NK-92 treated with Interleukin-12 subunit alpha and Interleukin-12 subunit beta, amount 100 ng/mL, for 24 hours (cell line): ENCODE results near the gene PLEKHG5.

Experiments
- DNase-seq: peaks from one replicate; lab custom pipeline; 2025; lab: John Stamatoyannopoulos, UW

Gene PLEKHG5

DNA sequence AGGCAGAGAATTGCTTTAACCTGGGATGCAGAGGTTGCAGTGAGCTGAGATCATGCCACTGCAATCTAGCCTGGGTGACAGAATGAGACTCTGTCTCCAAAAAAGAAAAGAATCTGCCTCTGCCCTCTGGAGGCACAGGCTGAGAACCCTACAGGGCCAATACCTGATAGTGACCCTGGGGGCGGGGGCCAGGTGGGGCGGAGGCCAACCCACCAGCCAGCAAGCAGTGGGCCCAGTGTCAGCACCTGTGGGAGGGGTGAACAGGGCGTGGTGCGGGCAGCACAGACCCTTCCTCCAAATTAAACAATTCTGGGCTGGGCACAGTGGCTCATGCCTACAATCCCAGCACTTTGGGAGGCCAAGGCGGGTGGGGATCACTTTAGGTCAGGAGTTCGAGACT is 19.0 kb upstream of the PLEKHG5 start:
- DNase-seq, result no peak

DNA sequence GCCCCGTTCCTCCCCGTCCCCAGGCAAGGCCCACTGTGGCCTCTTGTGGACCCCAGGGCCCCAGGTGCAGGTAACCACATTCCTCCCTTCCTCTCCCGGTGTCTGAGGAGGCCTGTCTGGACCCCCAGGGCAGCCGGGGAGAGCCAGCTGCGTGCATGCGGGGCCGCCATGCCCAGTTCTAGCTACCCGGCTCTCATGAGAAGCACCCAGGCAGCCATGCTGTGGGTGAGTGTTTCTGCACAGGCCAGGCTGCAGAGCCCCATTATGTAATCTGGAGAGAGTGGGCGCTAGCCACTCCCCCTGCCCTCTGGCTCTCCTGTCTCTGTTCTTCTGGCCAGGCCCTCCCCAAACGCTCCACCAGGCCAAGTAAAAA is 18.4 kb upstream of the PLEKHG5 start:
- no peak for DNase-seq

DNA sequence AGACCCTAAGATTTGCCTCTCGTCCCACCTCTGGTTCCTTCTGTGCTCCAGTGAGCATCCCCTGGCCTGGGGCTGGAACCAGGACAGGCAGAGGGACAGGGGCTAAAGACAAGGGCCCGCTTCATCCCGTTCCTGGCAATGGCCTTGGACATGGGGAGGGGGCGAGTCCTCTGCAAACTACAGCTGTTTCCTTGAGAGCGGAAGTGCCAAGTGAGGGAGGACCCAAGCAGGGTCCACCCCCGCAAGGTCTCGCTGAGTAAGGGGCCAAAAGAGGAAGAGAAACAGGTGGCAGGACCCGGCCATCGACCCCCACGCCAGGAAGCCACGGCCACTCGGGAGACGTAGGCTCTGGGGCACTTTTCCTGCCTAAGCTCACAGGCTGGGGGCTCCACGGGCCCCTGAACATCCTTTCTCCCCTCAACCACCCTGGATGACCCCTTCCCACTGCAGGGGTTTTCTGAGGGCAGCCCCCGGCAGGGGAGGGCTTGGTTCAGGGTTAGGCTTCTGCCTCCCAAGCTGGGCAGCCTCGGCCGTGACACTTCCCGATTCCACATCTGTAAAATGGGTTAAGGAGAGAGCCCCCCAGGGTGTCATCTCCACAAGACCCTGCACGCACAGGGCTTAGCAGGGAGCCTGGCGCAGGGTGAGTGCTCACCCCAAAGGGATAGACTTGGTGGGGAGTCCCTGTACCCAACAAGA is 17.9 kb upstream of the PLEKHG5 start:
- no peak for DNase-seq

DNA sequence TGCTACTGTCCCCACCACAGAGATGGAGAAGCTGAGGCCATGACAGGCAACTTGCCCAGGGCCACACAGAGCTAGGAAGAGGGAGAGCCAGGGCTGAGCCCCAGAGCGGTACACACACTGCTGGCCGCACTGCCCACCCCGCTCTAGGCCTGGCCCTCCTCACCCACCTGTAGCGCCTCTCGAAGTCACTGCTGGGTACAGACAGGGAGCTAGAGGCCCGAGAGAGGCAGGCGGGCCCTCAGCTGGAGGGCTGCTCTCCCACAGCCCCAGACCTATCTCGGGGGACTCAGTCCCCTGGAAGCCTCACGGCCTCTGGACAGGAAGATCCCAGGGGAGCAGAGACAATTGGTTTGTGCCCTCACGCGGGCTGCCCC is 17.3 kb upstream of the PLEKHG5 start:
- DNase-seq, result no peak

DNA sequence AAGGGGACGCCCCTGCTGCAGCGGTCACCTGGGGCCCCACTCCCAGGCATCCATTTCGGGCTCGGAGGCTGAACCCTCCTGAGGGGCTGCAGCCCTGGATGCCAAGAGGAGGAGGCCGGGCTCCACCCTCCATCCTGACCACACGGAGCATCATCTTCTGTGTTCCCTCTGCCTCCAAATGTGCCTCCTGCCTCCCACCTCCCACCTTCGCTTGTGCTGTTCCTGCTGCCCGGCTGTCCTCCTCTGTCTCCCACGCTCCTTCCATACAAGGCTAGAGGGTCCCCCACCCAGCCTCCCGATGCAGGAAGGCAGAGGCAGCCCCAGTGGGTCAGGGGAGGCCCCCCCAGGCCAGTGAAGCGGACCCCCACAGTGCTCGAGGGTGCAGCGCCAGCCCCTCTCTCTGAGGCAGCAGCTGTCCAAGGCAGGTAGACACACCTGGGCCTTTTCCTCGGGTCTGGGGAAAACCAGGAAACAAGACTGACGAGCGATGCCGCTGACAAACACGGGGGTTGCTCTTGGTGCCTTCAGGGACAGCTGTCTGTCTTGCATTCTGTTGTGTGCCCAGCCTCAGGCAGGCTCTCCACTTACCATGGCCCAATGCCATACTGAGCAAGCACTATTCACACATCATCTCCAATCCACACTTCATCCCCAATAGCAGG is 16.8 kb upstream of the PLEKHG5 start:
- DNase-seq, result no peak

DNA sequence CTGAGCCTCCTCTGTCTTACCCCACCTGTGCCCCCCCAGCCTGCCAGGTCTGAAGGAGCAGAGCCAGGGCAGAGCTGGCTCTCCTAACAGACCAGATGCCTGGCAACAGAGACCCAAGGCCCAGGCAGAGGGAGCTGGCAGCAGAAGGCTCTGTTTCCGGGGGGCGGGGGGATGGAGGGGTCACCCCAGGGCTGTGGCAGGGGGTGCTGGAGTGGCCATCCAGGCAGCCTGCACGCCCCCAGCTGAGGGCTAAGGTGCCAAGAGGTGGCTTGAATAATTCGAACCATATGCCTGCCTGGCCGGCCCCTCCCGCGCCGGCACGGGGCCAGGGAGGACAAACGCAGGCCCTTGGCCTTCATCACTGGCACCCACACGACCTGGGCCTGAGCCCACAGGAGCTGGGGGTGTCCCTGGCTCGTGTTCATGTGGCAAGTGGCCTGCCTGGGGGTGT is 16.0 kb upstream of the PLEKHG5 start:
- no peak for DNase-seq

DNA sequence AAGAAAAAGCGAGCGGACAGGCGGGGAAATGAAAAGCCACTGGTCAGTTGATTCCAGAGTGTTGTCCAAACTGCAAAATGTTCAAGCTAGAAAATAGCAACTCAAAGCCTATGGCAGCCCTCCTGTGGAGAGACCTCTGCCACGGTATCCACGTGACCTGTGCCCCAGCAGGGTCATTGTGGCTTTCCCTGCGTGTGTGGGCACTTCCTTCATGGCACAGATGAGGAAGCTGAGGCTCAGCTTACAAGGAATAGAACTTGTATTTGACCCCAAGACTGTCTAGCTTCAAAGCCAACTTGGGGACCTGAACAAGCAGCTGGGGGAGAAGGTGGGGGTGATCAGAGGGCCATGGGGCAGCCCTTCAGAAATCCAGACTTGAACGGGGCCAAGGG is 15.6 kb upstream of the PLEKHG5 start:
- no peak for DNase-seq

DNA sequence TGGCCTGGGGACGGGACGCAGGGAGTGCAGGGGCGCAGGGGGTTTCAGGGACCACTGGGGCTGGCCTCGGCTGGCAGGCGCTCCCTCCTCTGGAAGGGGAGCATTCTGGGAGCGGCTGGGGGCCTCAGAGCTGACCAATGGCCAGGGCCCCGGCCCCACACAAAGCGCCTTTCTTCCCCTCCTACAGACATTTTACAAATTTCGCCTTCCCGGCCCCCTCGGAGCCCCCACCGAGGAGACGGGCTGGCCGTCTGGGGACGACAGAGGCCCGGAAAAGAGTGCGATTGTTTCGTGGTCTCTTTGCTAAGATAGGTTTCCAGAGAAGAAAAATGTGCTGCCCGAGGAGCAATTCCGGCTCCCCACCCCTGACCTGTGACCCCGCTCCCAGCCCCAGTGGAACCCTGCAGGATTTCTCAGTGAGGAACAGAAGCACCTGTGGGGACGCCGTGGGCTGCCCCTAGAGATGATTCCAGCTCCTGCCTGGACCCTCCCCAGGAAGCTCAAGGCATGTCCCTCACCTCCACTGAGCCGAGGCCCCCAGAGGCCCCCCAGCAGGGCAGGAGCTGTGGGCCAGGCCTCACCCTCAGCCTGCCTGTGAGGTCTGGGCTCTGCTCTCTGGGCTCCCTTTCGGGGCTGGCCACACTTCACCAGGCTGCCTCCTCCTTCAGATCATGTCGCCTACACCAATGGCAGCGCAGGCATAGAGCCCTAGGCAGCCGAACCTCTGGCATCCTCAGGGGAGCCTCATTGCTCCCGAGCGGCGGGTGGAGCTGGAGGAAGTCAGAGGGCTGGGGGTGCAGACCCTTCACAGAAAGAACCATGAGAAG is 15.0 kb upstream of the PLEKHG5 start:
- DNase-seq, result no peak

DNA sequence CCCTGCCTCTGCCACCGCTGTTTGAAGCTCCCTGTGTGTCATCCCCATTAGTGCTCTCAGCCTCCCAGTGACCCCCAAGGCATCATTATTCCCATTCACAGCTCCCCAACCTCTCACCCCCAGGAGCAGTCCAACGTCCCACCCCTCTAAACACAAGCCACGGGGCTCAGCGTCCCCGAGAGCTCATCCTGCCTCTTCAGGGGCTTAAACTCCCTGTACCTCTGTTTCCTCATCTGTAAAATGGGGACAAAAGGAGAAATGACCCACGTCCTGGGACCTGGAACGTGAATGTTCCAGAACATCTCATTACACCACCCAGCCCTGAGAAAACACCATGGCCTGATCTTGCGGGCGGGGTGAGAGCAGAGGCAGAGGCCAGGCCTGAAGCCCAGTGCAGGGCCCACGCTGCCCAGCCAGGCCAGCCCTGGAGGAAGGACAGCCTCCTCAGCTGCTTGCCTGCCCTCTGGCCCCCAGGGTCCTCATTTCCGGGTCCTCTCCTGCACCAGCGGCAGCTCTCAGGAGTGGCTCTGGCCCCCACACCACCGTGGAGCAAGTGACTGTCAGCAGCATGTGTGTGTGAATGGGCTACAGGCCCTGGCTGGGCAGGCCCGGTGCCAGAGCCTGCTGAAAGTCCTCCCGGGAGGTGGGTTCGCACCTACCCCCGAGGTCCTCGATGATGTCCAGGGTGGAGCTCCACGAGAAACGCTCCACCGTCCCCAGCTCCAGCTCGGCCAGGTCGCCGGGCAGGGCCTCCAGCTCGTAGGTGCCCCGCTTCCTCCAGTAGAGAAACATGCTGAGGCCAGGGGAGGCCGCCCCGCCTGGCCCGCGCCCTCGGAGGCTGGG is 14.1 kb upstream of the PLEKHG5 start:
- no peak for DNase-seq

DNA sequence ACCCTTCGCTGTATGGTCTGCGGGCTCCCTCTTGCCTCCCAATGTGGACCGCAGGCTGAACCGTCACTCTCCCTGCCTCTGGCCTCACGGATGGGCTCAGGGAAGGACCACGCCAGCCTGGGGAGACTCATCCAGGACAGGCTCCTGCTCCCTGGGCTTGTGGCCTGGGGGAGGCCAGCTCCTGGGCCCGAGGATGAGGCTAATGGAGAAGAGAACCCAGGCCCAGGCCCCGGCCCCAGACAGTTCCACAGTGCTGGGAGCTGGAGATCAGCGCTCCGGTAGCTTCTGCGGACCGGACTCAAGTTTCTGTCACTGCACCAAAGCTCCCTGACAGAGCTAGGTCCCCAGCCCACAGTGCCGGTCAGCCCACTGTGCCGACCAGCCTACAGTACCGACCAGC is 13.4 kb upstream of the PLEKHG5 start:
- DNase-seq, result no peak

DNA sequence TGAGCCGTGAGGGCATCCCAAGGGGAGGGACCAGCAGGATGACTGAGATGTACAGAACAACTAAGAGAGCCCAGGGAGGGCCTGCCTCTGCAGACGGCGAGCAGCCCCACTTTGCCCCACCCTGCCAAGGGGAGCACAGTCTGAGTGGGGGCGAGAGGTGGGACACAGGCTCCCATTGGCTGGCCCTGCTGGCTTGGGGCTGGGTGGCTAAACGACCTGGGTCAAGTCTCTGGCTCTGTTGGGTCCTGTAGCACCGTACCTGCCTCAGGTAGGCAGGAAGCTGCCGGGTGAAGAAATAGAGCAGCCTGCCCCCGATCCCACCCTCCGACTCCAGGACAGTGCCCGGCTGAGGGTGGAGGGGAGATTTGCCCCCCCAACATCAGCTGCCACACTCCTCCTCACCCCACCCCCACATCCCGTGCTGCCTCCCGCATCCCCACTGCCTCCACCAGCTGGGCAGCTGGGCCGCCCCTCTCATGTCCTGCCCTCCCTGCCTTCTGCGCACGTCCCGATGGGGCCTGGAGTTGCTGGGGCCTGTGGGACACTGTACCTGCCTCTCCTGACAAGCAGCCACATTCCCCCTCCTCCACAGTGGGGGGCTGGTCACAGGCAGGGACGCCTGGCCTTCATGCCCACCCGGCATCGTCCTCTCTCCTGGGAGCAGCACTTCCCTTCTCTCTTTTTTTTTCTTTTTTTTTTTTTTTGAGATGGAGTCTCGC is 12.6 kb upstream of the PLEKHG5 start:
- DNase-seq, result no peak

DNA sequence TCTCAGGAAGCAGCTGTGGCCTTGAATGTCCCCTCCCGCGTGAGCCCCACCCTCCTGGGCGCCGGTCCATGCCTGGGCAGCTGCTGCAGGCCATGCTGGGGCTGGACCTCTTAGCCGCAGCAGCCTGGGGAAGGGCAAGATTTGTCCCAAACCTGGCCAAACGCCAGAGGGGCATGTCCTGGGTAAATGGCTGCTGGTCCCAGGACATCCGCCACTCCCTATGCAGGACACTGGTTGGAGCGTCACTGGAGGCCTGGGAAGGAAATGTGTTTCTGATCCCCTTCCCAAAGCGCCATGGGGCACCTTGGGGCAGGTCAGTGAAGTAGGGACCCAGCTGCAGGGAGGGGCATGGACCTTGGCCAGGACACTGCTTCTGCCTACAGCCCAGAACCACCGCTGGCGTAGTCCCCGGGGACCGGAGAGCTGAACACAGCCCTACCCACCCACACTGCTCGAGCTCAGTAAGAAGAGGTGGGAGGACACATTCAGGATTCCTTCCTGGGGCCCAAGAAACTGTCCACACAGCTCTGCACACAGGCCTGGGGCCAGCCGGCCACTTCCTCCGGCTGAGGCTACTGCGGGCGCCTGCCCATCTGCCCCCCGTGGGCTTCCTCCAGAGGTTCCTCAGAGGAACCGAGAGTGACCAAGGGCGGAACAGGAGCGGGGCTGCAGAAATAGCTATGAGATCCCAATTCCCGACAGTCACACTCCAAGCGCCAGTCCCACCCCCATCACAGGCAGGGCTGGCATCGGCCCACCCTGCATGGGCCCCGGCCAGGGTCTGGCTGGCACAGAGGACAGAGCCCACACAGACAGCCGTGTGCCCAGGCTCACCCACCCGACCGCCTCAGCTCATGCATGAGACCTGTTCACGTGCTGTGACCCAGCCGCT is 10.8 kb upstream of the PLEKHG5 start:
- no peak for DNase-seq

DNA sequence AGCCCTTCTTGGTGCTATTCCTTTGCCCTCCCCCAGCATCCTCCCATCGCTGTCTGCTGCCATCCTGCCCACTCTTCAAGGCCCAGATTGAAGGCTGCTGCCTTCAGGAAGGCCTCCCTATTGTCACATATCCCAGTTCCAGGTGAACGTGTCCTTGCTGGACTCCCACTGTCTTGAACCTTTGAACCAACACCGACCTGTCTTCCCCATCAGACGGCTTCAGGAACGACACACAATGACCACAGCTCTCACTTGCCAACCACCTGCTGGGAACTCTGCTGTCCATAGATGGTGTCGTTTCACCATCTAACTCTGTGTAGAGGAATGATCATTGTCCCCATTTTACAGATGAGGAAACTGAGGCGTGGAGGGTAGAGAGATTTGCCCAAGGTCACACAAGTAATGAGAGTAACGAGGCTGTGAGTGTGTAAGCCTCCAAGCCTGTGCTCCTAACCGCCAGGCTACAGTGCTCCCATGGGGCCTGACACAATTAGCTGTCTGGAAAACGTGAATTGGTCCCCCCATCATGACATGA is 9.9 kb upstream of the PLEKHG5 start:
- no peak for DNase-seq

DNA sequence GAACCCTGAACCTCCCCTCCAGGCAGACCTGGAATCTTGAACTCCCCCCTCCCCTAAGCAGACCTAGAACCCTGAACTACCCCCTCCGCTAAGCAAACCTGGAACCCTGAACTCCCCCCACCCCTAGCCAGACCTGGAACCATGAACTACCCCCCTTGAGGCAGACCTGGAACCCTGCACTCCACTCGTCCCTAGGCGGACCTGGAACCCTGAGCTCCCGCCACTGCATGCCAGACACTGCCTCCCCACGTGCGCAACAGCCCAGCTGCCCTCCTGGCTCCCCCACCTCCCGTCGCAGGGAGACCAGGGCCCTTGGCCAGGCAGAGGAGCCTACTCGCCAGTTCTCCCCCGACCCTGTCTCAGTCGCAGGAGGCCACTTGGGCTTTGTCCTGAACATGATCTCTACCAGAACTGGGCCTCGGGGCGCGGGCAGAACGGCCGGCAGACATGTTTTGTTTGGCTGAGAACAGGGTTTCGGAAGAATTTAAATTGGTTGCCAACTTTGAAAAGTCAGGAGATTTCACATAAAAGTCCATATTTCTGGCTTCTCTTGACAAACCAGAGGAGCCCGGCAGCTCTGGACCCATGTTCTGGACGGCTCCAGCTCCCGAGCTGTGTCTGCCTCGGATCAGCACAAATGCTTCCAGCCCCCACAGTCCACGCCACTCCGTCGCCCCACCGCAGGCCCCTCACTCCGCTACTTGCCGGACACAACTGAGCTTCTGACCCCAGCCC is 9.2 kb upstream of the PLEKHG5 start:
- DNase-seq, result no peak

DNA sequence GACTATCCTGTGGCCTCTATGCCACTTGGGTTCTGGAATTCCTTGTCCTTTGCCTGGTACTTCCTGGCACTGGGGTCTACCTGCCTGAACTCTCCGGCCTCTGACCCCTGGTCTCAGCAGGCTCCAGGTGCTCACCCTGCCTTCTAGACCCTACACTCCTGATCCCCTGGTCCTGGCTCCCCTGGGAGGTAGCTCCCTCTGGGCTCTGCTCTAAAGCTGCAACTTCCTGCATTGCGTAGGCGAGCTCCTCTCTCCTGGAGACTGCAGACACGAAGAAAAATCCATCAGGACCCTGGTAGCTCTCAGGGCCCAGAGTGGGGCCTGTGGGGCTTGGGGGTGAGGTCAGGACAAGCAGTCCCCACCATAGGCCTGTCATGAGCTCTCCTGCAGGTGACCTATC is 7.8 kb upstream of the PLEKHG5 start:
- DNase-seq, result no peak

DNA sequence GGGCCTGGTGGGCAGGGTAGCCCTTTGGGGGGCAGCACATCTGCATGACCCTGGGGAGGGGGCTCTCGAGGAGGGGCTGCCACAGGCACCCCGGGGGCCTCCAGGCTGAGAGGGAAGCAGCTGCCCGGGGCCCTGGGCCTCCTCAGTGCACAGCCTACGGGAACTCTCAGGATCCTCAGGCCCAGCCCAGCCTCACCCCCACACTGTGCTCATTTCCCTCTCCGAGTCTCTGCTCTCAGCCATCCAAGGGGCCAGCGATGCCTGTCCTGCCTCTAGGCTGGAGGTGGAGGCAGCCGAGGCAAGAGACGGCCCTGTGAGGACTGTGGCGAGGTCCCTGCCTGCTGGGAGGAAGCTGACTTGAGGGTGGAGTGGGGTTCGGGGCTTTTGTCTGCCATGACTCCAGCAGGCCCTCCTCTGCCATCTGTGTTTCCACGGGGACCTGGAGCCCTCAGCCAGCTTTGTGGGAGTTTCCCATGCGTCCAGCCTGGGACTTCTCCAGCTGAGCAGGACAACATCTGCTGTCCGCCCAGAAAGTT is 7.2 kb upstream of the PLEKHG5 start:
- DNase-seq, result no peak

DNA sequence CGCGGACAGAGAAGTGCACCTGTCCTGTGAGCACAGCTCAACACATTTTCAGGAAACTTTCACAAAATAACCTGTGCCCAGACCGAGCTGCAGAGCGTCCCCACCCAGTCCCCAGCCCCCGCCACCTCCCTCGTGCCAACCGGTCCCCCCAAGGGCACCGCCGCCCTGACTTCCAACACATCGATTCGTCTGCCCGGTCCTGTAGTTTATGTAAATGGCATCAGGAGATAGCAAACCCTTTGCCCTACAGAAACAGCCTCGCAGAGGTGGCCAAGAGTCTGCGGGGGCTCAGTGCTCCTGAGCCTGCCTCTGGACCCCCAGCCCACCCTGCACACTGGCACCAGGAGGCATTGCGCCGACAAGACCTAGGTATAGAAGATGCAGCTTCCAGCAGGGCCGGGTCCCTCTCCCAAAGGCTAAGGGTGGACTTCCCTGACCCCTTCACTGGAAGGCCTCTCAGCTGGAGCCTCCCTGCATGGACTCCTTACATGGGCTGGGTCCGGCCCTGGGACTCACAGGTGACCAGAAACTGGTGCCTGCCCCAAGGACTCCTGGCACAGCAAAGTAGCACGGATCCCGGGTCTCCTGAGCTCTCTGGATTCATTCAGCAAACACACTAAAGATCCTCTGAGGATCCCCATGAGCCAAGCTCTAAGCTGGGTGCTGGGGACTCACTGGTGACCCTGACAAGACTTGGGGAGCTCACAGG is 6.6 kb upstream of the PLEKHG5 start:
- DNase-seq, result no peak

DNA sequence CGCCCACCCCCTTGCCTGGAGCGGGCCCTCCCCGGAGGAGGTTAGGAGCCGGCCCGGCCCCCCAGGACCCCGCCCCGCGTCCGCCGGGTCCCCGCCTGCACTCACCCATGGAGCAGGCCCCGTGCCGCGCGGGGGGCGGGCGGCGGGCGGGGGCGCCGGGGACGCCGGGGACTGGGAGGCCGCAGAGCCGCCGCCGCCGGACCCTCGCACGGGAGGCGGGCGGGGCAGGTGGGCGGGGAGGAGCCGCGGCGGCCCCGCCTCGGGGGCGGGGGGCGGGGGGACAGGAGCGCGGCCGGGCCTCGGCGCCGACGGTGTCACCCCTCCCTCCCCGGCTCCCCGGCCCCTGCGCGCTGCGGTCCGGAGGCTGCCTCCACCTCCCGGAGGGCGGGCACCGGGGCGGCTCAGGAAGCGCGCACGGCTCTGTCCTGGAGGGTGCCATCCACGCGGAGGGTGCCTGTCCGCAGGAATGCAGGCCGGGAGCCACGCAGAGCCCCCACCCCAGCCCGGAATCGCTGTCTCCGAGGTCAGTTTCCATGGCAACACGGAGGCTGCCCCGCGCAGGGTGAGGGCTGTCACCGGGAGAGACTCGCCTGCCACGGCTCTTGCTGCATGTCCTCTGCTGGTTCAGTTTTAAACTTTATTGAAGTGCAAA is 5.9 kb upstream of the PLEKHG5 start:
- DNase-seq, result no peak
